GM12891 (cell line): ENCODE measurements around the gene FAF1.

Experiments used
- PAX5 ChIP-seq: IDR thresholded peaks from 2 replicates; pipeline ENCODE4 v1.6.1; 2011; ENCODE audit warnings: low read length, moderate library complexity, mild to moderate bottlenecking; ENCODE audit not compliant: insufficient read depth, severe bottlenecking
- POLR2A ChIP-seq: IDR thresholded peaks from 2 replicates; pipeline ENCODE4 v1.6.1; 2011; ENCODE audit warnings: low read depth, low read length, control low read depth
- POLR2AphosphoS5 ChIP-seq: IDR thresholded peaks from 2 replicates; pipeline ENCODE4 v1.6.1; 2011; ENCODE audit warnings: low read depth, low read length, control low read depth
- TAF1 ChIP-seq: IDR thresholded peaks from 2 replicates; pipeline ENCODE4 v1.6.1; 2011; ENCODE audit warnings: low read depth, low read length, control low read depth

DNA sequence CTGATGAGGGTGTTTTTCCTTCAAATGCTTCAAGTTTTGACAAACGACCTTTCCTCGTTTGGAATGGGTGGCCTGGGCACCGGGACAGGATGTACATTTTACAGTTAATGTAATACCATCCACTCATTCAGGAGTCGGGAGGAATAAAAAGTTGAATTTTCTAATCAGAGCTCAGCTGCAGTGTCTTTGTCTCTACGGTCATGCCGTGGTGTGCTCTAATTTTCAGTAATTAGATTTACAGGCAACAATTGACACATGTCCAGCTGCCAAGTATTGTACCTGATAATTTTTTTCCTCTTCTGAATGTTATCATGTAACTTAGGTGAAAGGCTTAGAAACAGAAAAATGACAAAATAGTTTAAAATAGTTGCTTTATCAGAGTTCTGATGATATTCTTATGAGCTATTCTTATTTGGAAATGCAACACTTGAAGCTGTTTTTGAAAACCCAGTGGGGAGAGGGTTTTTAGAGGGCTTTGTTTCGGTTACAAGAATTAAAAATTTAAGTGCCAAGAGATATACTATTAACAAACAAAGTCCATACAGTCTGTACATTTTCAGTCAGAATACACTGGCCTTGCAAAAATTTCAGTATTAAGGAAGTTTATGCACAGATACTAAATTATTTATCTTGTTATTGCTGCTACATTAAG, 11.0 kb upstream of the FAF1 start:
- TF ChIP-seq POLR2A (no peak), POLR2AphosphoS5 (no peak), PAX5 (no peak), TAF1 (no peak)
